AG09309 (cell line): ENCODE results near the gene ZNF22.

Experiments
- DNase-seq: peaks from one replicate; pipeline ENCODE4 v3.0.0-alpha.2; 2010; ENCODE audit warnings: low read depth
- H3K4me3 ChIP-seq: 2 replicates; pipeline ENCODE4 v1.5.1; 2011; ENCODE audit warnings: mild to moderate bottlenecking, low read depth, low read length, moderate library complexity; ENCODE audit not compliant: control insufficient read depth
- TF ChIP-seq, protein P1 (sequence below): IDR thresholded peaks from 2 replicates; pipeline ENCODE4 v1.5.1; 2011; ENCODE audit warnings: mild to moderate bottlenecking, low read depth, low read length, inconsistent platforms; ENCODE audit not compliant: insufficient read depth, control insufficient read depth; ENCODE audit errors: missing control alignments

The ZNF22 gene

DNA sequence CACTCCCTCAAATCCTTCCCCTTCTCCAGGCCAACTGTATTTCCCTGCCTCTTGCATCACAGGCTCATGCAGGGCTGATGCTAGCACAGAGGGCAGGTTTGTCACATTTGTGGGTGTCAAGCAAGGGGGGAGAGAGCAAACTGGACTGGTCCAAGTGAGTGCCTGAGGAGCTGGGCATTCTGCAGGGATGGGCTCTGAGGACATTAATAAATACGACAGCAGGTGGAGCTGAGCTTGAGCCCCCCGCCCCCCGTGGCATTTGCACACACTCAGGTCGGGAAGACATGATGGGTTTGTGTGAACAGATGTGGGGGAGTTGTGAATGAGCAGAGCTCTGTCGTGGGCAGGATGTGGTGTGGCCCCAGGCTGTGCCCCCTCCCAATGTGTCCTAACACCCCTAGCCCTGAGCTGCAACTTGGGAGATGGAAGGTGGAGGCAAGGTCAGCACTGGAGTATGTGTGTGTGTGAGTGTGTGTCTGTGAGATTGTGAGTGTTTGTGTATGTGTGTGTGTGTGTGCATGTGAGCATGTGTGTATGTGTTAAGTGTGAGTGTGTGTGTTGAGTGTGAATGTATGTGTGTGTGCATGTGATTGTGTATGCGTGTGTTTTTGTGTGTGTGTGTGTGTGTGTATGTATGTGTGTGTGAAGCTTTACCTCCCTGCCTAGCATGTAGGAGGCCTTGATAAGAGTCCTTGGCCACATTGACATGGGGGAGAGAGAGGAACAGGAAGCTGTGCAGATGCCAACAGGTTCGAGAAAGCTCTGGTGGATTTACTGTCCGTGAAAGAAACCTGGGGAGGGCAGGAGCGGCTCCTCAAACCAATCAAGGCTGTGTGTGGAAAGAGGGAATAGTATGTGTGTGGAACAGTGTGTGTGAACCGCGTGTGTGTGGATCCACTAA is 32.0 kb upstream of the ZNF22 start:
- TF ChIP-seq, protein P1, sequence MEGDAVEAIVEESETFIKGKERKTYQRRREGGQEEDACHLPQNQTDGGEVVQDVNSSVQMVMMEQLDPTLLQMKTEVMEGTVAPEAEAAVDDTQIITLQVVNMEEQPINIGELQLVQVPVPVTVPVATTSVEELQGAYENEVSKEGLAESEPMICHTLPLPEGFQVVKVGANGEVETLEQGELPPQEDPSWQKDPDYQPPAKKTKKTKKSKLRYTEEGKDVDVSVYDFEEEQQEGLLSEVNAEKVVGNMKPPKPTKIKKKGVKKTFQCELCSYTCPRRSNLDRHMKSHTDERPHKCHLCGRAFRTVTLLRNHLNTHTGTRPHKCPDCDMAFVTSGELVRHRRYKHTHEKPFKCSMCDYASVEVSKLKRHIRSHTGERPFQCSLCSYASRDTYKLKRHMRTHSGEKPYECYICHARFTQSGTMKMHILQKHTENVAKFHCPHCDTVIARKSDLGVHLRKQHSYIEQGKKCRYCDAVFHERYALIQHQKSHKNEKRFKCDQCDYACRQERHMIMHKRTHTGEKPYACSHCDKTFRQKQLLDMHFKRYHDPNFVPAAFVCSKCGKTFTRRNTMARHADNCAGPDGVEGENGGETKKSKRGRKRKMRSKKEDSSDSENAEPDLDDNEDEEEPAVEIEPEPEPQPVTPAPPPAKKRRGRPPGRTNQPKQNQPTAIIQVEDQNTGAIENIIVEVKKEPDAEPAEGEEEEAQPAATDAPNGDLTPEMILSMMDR, result no peak
- DNase-seq, result no peak
- H3K4me3 ChIP-seq, result no peak overlapping the region

DNA sequence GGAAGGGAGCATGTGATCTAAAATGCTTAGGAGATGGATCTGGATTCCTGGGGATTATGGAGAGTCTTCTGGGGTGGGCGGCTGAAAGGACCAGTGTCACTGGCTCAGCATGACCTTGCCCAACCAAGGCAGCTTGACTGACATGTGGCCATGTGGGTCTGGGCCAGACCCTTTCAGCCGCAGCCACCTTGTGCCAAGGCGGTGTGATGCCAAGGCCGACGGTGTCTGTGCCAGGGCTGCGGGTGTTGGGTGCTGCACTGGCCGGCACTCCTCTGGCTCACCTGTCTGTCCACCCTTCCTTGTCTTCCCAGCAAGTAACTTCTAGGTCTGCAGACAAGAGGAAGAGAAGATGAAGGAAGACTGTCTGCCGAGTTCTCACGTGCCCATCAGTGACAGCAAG is 30.9 kb upstream of the ZNF22 start:
- no peak overlapping the region for H3K4me3 ChIP-seq
- DNase-seq, result no peak

DNA sequence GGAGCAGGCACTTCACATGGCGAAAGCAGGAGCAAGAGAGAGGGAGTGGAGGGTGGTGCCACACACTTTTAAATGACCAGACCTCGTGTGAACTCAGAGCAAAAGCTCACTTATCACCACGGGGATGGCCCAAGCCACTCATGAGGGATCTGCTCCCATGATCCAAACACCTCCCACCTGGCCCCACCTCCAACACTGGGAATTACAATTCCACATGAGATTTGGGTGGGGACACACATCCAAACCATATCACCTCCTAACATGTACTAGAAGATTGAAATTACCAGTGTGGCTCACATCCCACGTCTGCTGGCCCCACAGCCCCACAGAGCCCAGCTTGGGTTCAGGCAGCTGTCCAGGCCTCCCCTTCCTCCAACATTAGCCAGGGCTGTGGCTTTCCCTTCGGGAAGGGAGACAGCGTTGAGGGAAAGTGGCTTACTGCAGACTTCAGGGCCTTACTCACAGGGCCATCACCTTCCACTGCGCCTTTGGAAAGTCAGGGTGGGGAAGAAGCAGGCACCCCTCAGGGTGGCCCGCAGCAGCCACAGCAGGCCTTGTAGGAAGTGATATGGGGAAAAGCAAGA is 29.8 kb upstream of the ZNF22 start:
- DNase-seq, result no peak
- H3K4me3 ChIP-seq, result no peak overlapping the region
- TF ChIP-seq, protein P1, result no peak

More for the DNA sequence above, 30.9 kb upstream of the ZNF22 start:
- TF ChIP-seq, protein P1, result no peak

DNA sequence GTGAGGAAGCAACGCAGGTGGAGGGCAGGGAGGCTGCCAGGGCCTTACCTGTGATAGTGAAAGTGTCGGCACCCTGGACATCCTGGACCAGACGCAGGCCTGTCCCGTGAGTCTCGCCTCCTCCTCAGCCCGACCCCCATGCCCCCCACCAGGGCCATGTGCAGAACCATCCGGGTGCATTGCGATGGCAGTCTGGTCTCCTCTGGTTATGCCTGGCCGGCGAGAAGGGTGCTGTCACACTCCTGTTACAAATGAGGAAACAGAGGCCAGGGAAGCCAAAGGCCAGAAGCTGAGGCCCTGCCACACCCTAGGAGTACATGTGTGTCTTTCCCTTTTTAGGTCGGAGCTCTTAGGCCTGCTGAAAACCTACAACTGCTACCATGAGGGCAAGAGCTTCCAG is 29.3 kb upstream of the ZNF22 start:
- TF ChIP-seq, protein P1, result no peak
- no peak for DNase-seq
- H3K4me3 ChIP-seq, result no peak overlapping the region

DNA sequence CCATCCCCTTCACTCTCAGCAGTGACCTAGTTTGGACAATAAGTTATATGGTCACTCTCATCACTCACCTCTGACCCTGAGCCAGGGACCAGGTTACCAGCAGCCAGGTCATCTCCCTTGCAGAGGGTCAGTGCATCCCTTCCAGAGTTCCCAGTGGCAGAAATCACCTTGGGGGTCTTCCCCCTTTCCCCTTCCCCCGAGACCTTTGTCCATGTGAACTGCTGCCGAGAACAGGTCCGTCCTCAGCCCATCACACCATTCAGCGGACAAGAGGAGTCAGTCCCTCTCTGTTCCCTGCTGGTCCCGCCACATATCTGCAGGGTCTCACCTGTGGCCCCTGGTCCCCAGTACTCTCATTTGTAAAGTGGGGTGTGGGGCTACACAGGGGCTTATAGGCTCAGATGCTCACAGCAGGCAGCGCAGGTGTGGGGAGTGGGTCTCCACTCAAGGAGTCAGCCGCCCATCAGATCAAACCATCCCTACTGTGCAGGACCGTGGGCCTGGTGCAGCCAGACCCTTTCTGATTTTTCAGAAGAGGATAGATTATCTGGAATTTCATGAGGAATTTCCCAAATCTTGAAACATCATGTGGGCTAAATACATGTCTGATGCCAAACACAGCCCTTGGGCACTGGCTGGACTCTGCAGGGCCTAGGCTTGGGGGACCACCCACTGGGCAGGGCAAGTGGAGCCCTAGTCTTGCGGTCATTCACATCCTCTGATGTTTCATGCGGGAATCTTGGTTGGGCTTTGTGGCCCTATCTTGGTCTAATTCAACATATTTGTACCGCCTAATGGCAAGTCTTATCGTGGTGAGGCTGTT is 28.6 kb upstream of the ZNF22 start:
- H3K4me3 ChIP-seq, result no peak overlapping the region
- TF ChIP-seq, protein P1, result no peak

DNA sequence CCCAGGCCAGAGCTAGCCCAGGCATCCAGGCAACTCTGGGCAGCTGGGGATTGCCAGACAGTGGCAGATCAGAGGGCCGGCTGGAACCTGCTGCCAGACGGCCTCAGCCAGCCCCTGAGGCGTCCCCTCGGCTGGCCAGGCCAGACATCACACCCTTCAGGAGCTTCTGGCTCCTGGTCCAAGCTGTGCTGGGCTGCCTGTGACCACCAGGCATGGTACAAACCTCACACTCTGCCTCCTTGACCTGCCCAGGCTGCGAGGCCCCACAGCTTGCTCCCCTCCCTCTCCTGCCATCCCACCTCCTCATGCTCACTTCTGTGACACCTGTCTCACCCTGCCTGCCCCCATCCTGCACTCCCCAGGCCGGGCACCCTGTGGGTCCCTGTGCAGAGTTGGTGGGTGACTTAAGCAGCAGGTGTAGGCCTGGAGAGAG is 27.8 kb upstream of the ZNF22 start:
- H3K4me3 ChIP-seq, result no peak overlapping the region
- DNase-seq, result no peak
- TF ChIP-seq, protein P1, result no peak

More for the DNA sequence above, 28.6 kb upstream of the ZNF22 start:
- DNase-seq, result no peak
